Neural cell (in vitro differentiated cells): ENCODE results near the gene MBD6. TPM values are rescaled to one million over a fixed set of nuclear protein-coding genes. Genes with fewer than 3 reads are reported as not detected.

Source experiments
- H2AFZ ChIP-seq: fragments of 200-600, 300-800 bp; sonication (generic), shearing (Covaris generic); 2 replicates; pipeline ENCODE4 v1.6.0; 2014; ENCODE audit warnings: low read depth, mild to moderate bottlenecking, antibody characterized with exemption, low read length, moderate library complexity
- H3F3A ChIP-seq: fragments of 200-600 bp; shearing (Covaris generic); 2 replicates; pipeline ENCODE4 v1.6.1; 2016; ENCODE audit warnings: mild to moderate bottlenecking, moderate library complexity, mixed read lengths, antibody characterized with exemption, low read length; ENCODE audit not compliant: insufficient read depth, poor library complexity, severe bottlenecking
- H3K27ac ChIP-seq: fragments of 200-600, 300-800 bp; sonication (generic), shearing (Covaris generic); 2 replicates; pipeline ENCODE4 v1.5.1; 2014; ENCODE audit warnings: mild to moderate bottlenecking, low read length, moderate library complexity
- H3K27me3 ChIP-seq: fragments of 300-800, 200-600 bp; sonication (generic), shearing (Covaris generic); 2 replicates; pipeline ENCODE4 v1.6.0; 2014; ENCODE audit warnings: mild to moderate bottlenecking, low read depth, low read length, moderate library complexity; ENCODE audit not compliant: insufficient read depth
- H3K36me3 ChIP-seq: fragments of 300-800, 200-600 bp; sonication (generic), shearing (Covaris generic); 2 replicates; pipeline ENCODE4 v1.5.1; 2014; ENCODE audit warnings: mild to moderate bottlenecking, antibody characterized with exemption, low read length, moderate library complexity; ENCODE audit not compliant: insufficient read depth
- H3K4me2 ChIP-seq: fragments of 300-800, 200-600 bp; sonication (generic), shearing (Covaris generic); 2 replicates; pipeline ENCODE4 v1.6.0; 2014; ENCODE audit warnings: mild to moderate bottlenecking, low read length
- H3K4me3 ChIP-seq: fragments of 300-800, 200-600 bp; sonication (generic), shearing (Covaris generic); 2 replicates; pipeline ENCODE4 v1.5.1; 2014; ENCODE audit warnings: mild to moderate bottlenecking, low read length, moderate library complexity
- H3K79me2 ChIP-seq: fragments of 200-600 bp; shearing (Covaris generic); replicated peaks from 2 replicates; pipeline ENCODE4 v1.6.0; 2014; ENCODE audit warnings: mild to moderate bottlenecking, low read length, moderate library complexity; ENCODE audit not compliant: insufficient read depth
- H3K9ac ChIP-seq: fragments of 300-800, 200-600 bp; sonication (generic), shearing (Covaris generic); 2 replicates; pipeline ENCODE4 v1.6.1; 2016; ENCODE audit warnings: mild to moderate bottlenecking, low read length, mixed read lengths
- H3K9me2 ChIP-seq: fragments of 200-600 bp; shearing (Covaris generic); 2 replicates; pipeline ENCODE4 v1.6.1; 2016; ENCODE audit warnings: mild to moderate bottlenecking, low read length, mixed read lengths; ENCODE audit not compliant: insufficient read depth
- H3K9me3 ChIP-seq: fragments of 200-600, 300-800 bp; sonication (generic), shearing (Covaris generic); 2 replicates; pipeline ENCODE4 v1.6.1; 2016; ENCODE audit warnings: mild to moderate bottlenecking, mixed run types, low read length, moderate library complexity, mixed read lengths
- H4K20me1 ChIP-seq: fragments of 200-600 bp; shearing (Covaris generic); 2 replicates; pipeline ENCODE4 v1.6.1; 2016; ENCODE audit warnings: mild to moderate bottlenecking, mixed run types; ENCODE audit not compliant: insufficient read depth
- CTCF ChIP-seq: fragments of 450-650 bp; IDR thresholded peaks from 2 replicates; pipeline ENCODE4 v1.5.1; 2014; ENCODE audit warnings: antibody characterized with exemption, mild to moderate bottlenecking, moderate library complexity; ENCODE audit not compliant: poor library complexity, severe bottlenecking
- EP300 ChIP-seq: fragments of 450-650 bp; conservative IDR thresholded peaks from 2 replicates; pipeline ENCODE4 v1.6.1; 2014; ENCODE audit warnings: antibody characterized with exemption, mild to moderate bottlenecking, moderate library complexity; ENCODE audit not compliant: poor library complexity, severe bottlenecking
- EZH2 ChIP-seq: fragments of 200-600, 300-800 bp; shearing (Covaris generic), sonication (generic); IDR thresholded peaks from 2 replicates; pipeline ENCODE4 v1.6.1; 2014; ENCODE audit warnings: antibody characterized with exemption, low read length, borderline replicate concordance, mild to moderate bottlenecking; ENCODE audit not compliant: insufficient read depth, poor library complexity, severe bottlenecking
- MXI1 ChIP-seq: fragments of 450-650 bp; conservative IDR thresholded peaks from 2 replicates; pipeline ENCODE4 v1.6.1; 2014; ENCODE audit warnings: antibody characterized with exemption, mild to moderate bottlenecking; ENCODE audit not compliant: poor library complexity, severe bottlenecking
- POLR2AphosphoS5 ChIP-seq: IDR thresholded peaks from 2 replicates; pipeline ENCODE4 v1.6.1; 2012
- RAD21 ChIP-seq: fragments of 450-650 bp; conservative IDR thresholded peaks from 2 replicates; pipeline ENCODE4 v1.6.1; 2014; ENCODE audit warnings: antibody characterized with exemption, mild to moderate bottlenecking, moderate library complexity
- REST ChIP-seq: IDR thresholded peaks from 2 replicates; pipeline ENCODE4 v1.6.1; 2012; ENCODE audit warnings: borderline replicate concordance
- SMC3 ChIP-seq: fragments of 450-650 bp; conservative IDR thresholded peaks from 2 replicates; pipeline ENCODE4 v1.6.1; 2014; ENCODE audit warnings: antibody characterized with exemption, mild to moderate bottlenecking, moderate library complexity; ENCODE audit not compliant: poor library complexity
- TAF1 ChIP-seq: IDR thresholded peaks from 2 replicates; pipeline ENCODE4 v1.6.1; 2012; ENCODE audit warnings: low read depth
- polyA plus RNA-seq: library from polyadenylated mRNA; depleted of rRNA; stranded (reverse); fragments of >200 nt; gene quantifications from 2 replicates; pipeline ENCODE4 v1.2.3, GENCODE V29; 2014

Gene MBD6
- polyA plus RNA-seq, 1 donor from 2014 or later, result 2.1 TPM

DNA sequence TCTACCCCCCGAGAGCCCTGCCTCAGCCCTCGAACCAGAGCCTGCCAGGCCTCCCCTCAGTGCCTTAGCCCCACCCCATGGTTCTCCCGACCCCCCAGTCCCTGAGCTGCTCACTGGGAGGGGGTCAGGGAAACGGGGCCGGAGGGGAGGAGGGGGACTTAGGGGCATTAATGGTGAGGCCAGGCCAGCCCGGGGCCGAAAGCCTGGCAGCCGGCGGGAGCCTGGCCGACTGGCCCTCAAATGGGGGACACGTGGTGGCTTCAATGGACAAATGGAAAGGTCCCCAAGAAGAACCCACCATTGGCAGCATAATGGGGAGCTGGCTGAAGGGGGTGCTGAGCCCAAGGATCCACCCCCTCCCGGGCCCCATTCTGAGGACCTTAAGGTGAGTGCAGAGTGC lies 5.6 kb downstream of the MBD6 start:
- Histone ChIP-seq H3K79me2 (peaks cover 18% of the 10 kb centered on the region), H3K9ac (no peak overlapping the region), H3K4me3 (no peak overlapping the region), H3K4me2 (no peak overlapping the region), H3K27ac (no peak overlapping the region), H3K9me2 (no peaks in the 10 kb centered on the region), H3K9me3 (no peaks in the 10 kb centered on the region), H3K27me3 (no peaks in the 10 kb centered on the region), H3K36me3 (no peaks in the 10 kb centered on the region), H3F3A (peaks cover 4% of the 10 kb centered on the region), H2AFZ (no peak overlapping the region), H4K20me1 (no peaks in the 10 kb centered on the region)
- TF ChIP-seq POLR2AphosphoS5 (no peak), EP300 (no peak), REST (no peak), TAF1 (no peak), MXI1 (no peak), SMC3 (no peak), RAD21 (no peak), EZH2 (no peak), CTCF (no peak)

DNA sequence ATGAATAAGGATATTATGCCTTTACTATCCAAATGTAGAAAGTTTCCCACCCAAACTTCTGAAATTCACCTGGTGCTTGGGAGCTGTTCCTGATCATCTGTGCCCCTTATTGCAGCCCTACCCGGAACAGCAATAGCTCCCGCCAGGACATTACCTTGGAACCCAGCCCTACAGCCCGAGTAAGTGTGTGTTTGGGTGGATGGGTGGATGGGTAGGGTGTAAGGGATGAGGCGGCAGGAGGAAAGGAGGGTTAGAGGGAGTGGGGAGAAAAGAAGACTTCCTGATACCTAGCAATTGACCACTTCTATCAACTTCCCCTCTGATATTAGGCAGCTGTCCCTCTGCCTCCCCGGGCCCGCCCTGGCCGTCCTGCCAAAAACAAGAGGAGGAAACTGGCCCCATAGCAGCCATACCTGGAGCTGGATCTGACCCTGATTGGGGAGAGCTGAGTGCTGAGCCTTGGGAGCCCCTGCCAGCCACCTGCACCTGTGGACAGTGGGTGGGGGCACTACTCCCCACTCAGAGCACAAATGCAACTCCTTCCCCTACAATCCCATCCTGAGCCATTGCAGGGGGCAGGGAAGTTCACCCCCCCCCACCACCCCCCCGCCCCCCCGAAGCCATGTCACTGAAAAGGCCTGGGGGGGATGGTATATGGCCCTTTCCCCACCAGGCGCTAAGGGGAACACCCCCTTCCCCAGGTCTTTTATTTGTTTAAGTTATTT lies 6.4 kb downstream of the MBD6 start:
- Histone ChIP-seq H3K27ac (no peak overlapping the region), H3K79me2 (peaks cover 18% of the 10 kb centered on the region), H3K4me2 (no peak overlapping the region), H3K9ac (no peak overlapping the region), H3K9me2 (no peaks in the 10 kb centered on the region), H3K36me3 (no peaks in the 10 kb centered on the region), H3K4me3 (no peak overlapping the region), H2AFZ (no peak overlapping the region), H3K27me3 (no peaks in the 10 kb centered on the region), H4K20me1 (no peaks in the 10 kb centered on the region), H3F3A (no peaks in the 10 kb centered on the region), H3K9me3 (no peaks in the 10 kb centered on the region)
- no peak for TF ChIP-seq CTCF
- no peak for TF ChIP-seq SMC3
- no peak for TF ChIP-seq EP300
- no peak for TF ChIP-seq EZH2
- no peak for TF ChIP-seq REST
- TF ChIP-seq POLR2AphosphoS5, result no peak
- TF ChIP-seq MXI1, result no peak
- no peak for TF ChIP-seq RAD21
- no peak for TF ChIP-seq TAF1
